GM18508 (cell line): ENCODE measurements around the gene R3HCC1L.
"Not testable (repeated sequence)": the region's sequence is repeated elsewhere in the genome, so short reads cannot be mapped to it uniquely, and the experiment has no call there.

Experiments used
- ATAC-seq: cut with Tn5 transposase; IDR thresholded peaks from one replicate; pipeline ENCODE4 v1.9.1; 2021; ENCODE audit warnings: moderate number of reproducible peaks; ENCODE audit not compliant: insufficient read depth, unreplicated experiment

The R3HCC1L gene

GRCh38 chr10:98224996-98225395, 90.5 kb downstream of the R3HCC1L start:
- no peak for ATAC-seq

DNA sequence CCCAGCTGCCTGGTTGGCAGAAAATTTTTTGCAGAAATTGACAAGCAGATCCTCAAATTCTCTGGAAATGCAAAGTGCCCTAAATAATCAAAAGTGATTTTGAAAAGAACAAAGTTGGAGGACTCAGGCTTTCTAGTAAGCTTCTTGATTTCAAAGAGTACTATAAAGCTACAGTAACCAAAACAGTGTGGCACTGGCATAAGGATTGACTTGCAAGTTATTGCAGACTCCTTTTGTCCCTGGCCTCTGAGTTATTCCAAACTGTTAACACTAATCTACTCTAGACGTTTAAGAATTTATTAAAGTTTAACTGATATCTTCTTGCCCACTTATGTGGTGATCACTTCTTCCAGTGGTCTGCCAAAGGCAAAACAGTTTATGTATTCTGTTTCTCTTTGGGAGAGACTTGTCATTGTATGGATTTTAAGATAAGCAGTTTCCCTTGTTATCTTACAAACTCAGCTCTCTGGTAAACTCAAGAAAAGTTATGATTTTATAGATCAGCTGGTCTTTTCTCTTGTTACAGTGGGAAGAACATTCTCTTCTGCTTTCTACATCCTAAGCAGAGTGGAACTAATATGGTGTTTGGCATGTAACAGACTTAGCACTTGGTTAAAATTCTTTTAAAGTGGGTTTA, 92.2 kb downstream of the R3HCC1L start:
- ATAC-seq = no peak

DNA sequence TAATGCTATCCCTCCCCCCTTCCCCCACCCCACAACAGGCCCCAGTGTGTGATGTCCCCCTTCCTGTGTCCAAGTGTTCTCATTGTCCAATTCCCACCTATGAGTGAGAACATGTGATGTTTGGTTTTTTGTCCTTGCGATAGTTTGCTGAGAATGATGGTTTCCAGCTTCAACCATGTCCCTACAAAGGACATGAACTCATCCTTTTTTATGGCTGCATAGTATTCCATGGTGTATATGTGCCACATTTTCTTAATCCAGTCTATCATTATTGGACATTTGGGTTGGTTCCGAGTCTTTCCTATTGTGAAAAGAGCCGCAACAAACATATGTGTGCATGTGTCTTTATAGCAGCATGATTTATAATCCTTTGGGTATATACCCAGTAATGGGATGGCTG, 93.3 kb downstream of the R3HCC1L start:
- not testable (repeated sequence) for ATAC-seq

DNA sequence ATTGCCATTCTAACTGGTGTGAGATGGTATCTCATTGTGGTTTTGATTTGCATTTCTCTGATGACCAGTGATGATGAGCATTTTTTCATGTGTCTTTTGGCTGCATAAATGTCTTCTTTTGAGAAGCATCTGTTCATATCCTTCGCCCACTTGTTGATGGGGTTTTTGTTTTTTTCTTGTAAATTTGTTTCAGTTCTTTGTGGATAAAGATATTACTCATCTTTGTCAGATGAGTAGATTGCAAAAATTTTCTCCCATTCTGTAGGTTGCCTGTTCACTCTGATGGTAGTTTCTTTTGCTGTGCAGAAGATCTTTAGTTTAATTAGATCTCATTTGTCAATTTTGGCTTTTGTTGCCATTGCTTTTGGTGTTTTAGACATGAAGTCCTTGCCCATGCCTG, 93.8 kb downstream of the R3HCC1L start:
- not testable (repeated sequence) for ATAC-seq

GRCh38 chr10:98231417-98231816, 97.0 kb downstream of the R3HCC1L start:
- no peak for ATAC-seq

DNA sequence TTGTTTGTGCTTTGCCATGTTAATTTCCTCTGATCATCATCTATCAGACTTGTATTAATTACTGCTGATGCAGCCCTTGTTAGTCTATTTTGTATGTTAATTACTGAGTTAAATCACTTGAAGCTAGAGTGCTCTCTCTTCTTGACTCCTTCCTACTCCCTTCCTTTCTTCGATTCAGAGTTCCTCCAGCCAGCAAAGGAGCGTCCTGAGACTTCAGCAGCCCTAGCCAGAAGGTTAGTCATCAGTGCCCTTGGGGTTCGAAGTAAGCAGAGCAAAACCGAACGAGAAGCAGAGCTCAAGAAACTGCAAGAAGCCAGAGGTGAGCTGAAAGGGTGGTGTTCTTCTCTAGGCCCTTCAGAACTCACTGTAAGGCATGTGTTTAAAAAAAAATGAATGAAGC, 101.4 kb downstream of the R3HCC1L start:
- no peak for ATAC-seq

DNA sequence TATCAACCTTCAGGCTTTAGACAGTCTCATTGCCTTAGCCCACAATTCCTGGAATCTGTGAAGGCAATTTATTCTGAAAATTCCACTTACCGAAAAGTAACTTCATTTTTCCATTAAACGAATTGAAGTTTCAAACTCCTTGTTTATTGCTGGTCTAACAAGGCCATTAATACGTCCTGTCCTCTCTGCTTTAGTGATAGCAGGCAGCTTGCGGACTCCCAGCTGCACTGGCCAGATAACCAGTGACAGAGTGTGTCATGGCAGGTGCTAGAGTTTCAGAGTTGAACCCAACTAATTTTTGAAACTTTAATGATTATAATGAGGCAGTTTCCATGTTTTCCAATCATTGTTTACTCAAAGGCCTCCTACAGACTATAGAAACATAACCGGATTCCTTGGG, 102.4 kb downstream of the R3HCC1L start:
- no peak for ATAC-seq

DNA sequence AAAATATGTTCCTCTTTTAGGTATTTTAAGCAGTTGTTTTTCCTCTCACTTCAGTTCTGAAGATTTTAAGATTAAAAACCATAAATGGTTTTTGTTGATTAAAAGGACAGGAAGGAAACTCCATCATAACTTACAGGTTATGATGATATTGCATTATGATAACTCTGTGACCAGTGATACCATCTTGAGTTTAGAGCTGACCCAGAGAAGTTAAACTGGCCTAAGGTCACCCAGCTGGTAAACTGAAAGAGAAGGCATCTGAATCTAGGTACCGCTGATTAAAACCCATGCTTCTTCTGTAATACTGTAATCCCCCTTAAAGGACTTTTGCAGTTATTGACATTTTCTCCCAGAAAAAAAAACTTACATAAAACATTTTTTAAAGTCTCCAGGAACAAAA, 103.9 kb downstream of the R3HCC1L start:
- ATAC-seq = no peak

DNA sequence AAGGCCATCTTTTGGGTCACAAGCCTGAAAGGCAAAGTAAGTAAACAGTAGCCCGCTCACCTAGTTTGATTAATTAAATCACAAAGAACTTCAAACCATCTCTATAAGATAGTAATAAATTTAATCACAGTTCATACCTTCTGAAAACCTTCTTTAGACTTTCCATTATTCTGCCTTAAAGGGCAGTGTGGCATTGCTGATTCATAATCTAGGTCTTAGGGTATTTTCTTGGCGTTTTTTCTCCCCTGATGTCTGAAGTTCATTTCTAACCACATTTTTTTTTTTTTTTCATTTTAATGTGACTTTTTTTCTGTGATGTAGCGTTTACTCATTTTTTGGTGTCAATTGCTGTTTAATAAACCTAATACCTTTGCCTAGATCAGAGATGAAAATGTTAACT, 106.1 kb downstream of the R3HCC1L start:
- ATAC-seq = no peak

DNA sequence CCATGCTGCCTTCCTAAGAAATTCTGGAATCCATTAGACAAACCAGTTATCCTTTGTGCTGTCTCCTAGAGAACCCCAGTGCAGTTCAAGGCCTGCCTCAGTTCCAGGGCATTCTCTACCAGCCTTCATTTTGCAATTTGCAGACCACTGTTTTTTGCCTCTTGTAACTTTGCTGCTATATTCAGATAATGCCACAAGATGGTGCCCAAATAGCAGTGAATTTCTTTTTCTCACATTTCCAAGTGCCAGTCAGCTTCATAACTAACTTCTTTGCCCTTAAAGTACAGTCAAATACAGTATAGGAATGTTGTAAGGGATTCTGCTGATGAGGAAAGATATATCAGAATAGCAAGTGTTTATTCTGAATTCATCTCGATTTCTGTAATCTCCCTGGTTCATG, 108.4 kb downstream of the R3HCC1L start:
- ATAC-seq = no peak

DNA sequence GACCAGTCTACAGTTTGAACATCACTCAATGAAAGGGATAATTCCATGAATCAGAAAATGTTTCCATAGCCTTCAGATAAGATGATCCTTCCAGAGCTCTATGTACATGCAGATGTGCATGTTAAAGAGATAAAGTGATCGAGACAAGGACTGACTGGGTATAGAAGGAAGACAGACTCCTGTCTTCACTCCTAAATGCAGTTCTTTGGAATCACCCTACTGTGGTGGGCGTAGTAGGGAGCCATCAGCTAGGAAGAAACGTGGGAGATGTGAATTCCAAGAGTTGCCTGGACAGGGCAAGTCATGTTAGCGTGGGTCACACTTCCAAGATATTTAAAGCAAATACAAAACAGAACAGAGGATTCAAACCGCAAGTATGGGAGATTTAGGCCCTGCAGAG, 109.7 kb downstream of the R3HCC1L start:
- no peak for ATAC-seq

- ATAC-seq = no peak
Observed at GRCh38 chr10:98244586-98244985, 110.1 kb downstream of the R3HCC1L start.

- no peak for ATAC-seq
Observed at GRCh38 chr10:98246911-98247805, 112.7 kb downstream of the R3HCC1L start.

GRCh38 chr10:98248018-98248417, 113.6 kb downstream of the R3HCC1L start:
- no peak for ATAC-seq

DNA sequence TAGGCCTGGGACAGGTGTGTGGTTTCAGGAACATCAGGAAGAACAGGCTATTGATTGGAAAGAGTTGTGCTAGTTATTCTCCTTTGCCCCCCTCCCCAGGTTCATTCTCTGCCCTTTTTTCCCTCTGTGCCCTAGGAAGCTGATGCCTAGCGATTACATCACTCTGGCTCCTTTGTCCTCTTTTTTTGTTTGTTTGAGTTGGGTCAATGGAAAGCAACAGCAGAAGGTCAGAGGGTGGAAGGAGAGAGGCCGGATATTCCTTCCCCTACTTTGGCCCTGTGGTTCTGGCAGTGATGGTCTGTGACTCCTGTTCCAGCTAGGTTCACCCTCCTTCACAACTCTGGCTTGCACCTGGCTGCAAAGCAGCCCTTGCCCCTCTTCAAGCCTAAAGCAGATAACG, 114.7 kb downstream of the R3HCC1L start:
- ATAC-seq = no peak

GRCh38 chr10:98251399-98251798, 116.9 kb downstream of the R3HCC1L start:
- ATAC-seq = no peak

- no peak for ATAC-seq
Observed at GRCh38 chr10:98252464-98252863, 118.0 kb downstream of the R3HCC1L start.

- ATAC-seq = no peak
Observed at GRCh38 chr10:98253499-98253898, 119.0 kb downstream of the R3HCC1L start.

- ATAC-seq = no peak
Observed at GRCh38 chr10:98254234-98254974, 119.9 kb downstream of the R3HCC1L start.

- no peak for ATAC-seq
Observed at GRCh38 chr10:98255146-98255877, 120.9 kb downstream of the R3HCC1L start.
